NCI-H146 treated with DMSO at 0.1 percent for 48 hours (cell line): ENCODE measurements around the gene DNAJC11.
"Not testable (repeated sequence)": the region's sequence is repeated elsewhere in the genome, so short reads cannot be mapped to it uniquely, and the experiment has no call there.

Experiments
- DNase-seq: peaks from one replicate; lab custom pipeline; 2025; ENCODE audit not compliant: unreplicated experiment; lab: John Stamatoyannopoulos, UW

DNAJC11 gene

DNA sequence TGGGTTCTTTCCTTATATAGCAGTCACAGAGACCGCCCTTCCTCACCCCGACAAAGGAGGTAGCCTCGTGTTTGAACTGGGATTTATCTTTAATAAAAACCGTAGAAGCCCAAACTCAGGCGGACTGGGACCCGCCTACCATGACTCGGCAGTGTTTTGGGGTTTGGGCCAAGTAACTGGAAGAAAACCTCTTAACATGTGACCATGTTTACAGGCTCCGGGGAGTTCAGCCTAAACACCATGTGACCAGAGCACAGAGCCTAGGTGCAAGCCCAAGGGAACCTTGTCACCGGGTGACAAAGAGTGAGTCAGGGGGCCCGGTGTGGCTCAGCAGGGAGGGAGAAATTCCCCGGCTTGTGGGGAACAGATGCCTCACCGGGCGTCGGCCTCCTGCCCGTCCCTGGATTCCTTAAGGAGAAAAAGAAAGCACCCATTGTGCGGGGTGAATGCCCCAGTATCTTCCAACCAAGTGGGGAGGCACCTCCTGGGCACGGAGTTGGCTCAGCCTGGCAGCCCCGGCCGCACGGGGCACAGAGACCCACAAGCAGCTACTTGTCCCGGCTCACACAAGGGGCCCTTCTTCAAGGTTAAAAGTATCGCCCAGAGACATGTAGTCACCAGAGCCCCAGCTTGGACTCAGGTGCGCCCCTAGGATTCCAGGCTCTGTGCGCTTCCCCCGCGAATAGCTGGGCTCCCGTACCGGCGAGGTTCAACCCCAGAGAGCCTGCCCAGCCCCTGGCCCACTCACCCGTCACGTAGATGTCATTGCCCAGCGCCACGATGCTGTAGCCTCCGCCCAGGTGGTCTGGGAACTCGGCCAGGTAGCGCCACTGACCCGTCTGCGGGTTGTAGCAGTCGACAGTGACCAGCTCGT is 100.3 kb downstream of the DNAJC11 start:
- DNase-seq, result no peak

DNA sequence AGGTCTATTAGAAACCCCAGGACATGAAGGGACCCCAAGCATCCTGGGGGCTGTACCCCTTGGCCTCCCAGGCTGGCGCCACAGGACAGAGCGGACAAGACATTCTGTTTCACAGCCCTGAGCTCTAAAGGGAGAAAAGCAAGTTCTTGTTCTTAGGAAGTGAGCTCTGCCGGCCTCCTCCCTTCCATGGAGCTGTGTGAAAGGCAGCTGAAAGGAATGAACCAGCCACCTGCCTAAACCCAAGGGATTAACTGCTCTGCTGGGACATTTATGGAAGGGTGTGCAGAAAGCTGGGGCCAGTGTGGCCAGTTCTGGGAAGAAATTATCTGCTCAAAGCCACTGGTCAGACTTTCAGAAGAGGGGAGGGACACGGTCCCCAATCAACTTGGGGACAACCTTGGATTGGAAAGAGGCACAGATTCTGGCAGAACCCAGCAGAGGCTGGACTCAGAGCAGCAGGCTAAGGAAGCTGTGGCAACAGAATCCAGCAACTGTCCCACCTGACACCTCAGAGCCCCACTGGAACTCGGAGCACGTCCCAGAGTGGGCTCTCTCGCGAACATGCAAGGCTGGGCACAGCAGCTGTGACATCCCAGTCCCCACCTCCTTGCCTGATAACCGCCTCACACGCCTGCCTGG is 101.1 kb downstream of the DNAJC11 start:
- no peak for DNase-seq

DNA sequence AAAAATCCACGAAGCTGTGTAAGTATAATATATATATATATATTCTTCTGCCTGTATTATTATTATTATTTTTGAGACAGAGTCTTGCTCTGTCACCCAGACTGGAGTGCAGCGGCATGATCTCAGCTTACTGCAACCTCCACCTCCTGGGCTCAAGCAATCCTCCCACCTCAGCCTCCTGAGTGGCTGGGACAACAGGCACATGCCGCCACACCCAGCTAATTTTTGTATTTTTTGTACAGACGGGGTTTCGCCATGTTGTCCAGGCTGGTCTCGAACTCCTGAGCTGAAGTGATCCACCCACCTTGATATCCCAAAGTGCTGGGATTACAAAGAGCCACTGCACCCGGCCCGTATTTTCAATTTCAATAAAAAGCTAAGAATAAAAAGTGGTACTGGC is 101.6 kb downstream of the DNAJC11 start:
- DNase-seq, result not testable (repeated sequence)

DNA sequence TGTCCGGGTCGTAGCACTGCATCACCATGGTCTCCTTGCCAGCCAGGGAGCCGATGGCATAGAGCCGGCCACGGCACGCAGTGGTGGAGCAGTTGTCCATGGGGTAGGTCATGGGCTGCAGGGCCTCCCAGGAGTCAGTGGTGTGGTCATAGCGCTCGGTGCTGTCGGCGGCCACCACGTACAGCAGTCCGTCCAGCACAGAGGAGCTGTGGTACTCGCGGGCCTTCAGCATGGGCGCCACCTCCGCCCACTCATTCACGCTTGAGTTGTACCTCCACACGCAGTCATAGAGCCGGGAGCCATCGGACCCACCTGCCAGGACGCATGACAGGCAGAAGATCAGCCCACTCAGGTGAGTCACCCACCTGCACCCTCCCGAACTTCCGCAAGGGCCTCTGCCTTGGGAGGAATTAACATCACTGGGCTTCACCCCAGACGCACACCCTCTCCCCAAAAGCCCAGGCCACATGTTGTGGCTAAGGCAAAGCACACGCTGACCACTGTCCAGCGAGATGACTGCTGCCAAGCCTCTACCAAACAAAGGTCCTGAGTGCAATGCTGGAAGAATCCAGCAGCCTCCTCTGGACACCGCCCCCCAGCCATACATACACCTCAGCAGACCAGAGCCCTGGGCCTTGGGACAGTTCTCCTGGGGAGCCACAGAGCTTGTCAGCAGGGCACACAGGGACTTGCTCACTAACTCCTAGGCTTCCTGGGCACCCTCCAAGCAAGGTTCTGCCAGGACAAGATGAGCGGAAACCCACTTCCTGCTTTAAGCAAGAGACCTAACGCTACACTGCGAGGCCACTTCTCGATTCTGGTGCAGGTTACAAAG is 102.3 kb downstream of the DNAJC11 start:
- no peak for DNase-seq

DNA sequence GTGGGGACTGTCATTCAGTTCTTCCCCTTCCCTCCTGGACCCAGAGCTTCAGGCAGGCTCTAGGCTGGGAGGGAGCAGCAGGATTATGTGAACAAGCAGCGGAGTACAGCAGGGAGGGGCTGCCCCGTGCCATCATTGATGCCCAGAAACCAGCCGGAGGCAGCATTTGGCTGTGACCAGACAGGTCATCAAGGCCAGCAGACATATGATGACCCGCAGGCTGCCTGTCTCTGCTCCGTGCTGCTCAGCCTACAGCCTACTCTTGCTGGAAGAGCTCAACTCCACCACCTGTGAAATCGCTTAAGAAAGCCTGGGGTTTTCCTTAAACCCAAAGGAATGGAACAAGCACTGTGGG is 103.9 kb downstream of the DNAJC11 start:
- DNase-seq, result no peak

DNA sequence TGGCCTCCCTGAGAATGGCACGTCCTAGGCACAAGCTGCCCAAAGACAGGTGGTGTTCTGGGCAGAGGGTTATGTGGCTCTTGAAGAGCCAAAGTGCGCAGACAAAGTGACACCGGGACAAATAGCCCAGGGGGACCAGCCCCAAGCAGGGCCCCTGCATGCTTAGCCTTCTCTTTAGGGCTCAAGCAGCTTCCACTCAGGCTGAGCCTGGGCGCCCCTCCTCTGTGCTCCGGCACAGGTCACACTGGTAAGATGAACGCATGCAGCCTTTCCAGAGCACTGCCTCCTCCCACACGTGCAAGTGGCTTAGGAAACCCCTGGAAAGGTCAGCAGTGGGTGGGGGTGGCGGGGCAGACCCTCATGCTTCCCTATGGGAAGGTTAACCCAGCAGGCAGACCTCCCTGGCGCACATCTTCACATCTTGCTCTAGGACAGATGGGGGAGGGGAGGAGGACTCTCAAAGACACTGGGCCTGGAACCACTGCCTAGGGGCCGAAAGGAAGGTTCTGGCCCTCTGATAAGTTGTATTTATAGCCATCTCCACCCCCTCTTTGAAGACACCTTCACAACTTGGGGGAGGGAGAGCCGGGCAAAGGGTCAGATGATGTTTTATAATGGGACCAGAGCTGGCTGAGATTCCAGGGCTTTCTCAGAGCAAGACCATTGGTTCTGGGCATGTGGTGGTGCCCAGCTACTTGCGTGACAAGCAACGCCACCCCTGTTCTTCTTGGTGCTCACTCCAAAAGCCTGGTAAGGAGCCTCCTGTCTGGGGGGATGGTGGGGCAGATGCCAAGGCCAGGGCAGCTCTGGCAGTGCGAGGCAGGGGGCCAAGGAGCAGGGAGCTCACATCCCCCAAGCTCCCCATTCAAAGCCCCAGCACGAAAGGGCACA is 104.5 kb downstream of the DNAJC11 start:
- no peak for DNase-seq

DNA sequence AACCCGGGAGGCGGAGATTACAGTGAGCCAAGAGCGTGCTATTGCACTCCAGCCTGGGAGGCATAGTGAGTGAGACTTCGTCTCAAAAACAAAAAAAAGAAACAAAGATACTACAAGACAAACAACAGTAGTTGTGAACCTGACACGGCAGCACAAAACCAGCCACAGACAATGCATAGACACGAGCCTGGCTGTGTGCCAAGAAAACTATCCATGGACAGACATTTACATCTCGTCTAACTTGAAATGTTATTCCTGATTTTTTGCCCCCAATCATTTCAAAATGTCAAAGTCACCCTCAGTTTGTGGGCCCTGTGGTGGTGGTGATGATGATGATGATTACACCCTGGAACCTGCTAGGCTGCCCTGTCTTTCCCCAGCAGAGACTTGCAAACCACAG is 105.3 kb downstream of the DNAJC11 start:
- DNase-seq, result no peak

DNA sequence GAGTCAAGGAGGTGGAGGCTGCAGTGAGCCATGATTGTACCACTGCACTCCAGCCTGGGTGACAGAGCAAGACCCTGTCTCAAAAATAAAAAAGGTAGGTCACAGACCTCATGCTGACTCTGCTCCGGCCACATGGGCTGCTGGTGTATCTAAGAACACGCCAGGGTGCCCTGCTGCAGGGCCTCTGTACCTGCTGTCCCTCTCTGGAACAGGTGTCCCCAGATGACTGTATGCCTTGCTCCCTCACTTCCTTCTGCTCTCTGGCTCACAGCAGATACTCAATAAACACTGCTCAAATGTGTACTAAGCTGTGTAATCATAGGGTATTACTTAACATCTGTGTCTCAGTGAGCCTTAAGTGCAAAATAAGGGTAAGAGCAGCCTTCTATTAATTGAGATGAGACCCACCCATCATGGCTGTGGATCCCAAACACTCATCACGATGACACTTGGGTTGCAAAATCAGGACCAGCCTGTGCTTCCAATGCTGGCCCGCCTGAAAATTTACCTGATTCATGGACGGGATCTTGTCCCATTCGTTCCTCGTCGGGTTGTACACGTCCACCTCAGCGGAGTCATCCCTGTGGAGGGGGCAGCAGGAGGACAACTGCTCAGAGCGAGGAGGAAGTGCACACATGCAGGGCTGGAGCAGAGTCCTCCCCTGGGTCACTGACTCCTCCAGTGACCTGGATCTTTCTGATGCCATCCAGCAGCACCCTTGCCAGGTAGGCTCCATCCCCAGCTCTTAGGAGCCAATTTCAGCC is 106.5 kb downstream of the DNAJC11 start:
- DNase-seq, result no peak

DNA sequence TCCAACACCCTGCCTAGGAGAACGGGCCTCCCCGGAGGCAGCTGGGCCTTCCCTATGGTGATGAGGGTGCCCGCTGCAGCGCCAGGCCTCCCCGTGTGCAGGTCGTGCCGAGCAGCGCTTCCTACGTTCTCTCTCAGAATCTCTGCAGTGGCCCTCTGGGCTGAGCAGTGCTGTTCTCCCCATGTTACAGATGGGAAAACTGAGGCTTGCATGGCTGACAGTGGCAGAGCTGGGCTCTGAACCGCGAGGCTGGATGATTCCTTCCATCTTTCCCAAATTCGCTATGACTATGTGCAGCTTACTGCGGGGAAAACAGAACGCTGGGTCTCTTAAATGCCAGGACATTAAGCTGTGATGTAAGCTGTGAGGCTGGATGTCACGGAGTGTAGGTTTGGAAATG is 107.8 kb downstream of the DNAJC11 start:
- DNase-seq, result no peak

DNA sequence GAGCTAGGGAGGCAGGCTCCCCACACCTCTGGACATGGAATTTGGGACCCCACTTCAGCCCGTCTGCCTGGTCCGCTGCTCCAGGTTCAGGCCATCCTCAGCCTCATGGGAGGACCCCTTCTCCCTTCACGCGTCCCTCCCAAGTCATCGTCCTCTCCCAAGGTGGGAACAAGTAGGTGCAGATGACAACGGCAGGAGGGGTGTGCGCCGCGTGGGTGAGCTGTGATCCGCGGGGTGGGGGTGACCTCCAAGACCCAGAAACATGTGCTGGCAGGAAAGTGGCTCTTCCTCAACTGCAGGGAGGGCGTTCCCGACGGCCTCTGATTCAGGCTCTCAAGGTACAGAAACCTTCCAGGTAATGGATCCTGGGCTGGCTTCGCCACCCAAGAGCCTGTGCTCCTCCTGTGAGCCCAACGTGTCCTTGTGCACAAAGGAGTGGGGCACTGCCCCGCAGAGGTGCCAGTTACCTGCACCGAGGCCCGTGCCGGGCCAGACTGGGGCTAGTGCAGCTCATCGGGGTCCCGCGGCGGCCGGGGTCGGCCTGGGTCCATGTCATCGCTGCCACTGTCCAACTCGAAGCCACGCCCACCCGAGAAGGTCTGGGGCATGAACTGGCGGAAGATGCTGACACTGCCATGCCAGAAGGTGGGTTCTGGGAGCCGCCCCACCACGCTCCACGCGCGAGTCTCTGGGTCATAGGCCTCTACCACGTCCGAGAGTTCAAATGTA is 108.6 kb downstream of the DNAJC11 start:
- DNase-seq, result no peak

DNA sequence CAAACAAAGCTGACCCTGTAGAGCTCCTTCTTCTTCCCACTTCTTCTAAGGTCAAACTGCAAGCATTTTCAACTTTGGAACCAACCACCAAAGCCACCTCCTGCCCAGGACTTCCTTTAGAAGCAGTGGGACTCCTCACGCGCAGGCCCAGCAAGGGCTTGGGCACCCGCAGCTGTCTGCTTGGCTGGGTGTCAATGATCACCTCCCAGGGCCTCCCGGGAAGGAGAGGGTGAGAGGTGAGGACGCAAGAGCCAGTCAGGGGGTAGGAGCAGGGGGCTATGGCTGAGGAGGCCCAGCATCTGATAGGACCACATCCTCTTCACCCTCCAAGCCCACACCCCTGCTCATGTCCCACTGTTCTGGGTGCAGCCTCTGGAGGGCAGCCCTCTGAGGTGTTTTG is 109.2 kb downstream of the DNAJC11 start:
- no peak for DNase-seq

DNA sequence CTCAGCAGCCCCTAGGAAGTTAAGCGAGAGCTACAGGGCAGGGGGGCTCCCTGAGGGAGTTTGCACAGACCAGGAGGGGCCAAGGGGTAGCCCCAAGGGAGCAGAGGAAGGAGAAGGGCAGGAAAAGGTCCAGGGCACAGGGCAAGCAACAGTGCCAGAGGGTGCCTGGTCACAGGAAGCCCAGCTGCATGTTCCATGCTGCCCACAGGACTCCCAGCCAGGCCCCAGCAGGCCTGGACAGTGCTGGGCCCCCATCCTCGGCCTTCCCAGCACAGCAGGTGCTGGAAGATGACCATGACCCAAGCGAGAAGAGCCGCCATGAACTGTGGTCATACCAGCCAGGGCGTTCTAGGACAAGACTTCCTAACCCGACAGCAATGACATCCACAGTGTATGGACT is 110.0 kb downstream of the DNAJC11 start:
- DNase-seq, result no peak

DNA sequence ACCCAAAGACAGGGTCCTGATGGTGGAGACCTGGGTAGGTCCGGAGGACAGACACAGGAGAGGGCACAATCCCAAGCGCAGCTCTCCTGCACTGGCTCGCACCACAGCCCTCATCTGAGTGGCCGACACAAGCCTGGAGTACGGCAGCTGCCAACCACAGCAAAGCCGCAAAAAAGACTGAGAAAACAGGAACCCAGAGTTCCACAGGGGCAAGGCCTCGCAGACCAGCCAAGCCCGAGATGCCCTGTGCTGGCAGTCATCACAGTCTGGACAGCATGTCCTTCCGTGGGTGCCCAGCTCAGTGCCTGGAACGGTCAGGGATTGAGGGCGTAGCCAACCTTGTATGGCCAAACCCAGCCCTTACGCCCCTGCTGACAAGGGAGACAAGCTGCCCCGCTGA is 110.4 kb downstream of the DNAJC11 start:
- DNase-seq, result no peak

DNA sequence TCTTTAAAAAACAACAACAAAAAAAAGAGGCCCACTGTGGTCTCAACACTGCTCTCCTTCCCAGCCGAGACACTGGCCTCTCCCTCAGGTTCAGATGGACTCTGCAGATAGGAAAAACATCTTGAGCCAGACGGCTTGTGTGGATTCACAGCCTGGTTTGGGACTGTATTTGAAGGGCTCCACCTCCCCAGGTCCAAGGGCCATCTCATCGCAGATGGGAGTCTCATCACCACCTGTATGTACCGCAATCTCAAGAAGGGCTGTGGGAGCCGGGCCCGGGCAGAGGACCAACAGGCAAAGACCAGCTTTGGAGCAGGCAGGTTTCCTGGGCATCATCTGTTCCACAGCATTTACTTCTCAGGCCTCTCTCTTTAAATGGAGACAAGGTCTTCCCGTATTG is 111.6 kb downstream of the DNAJC11 start:
- DNase-seq, result no peak

DNA sequence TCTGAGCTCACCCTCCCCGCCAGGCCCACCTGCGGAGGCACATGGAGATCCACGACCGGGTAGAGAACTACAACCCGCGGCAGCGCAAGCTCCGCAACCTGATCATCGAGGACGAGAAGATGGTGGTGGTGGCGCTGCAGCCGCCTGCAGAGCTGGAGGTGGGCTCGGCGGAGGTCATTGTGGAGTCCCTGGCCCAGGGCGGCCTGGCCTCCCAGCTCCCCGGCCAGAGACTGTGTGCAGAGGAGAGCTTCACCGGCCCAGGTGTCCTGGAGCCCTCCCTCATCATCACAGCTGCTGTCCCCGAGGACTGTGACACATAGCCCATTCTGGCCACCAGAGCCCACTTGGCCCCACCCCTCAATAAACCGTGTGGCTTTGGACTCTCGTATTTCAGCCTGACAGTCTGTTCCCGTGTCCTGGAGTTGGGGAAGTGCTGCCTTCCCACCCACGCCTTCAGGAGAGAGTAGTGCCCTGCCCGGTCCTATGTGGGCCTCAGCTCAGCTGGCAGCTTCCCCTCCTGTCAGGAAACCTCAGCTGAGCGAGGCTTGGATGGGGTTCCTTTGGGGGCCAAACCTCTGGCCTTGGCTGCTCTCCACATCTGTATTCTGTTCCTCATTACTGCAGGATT is 112.6 kb downstream of the DNAJC11 start:
- no peak for DNase-seq

DNA sequence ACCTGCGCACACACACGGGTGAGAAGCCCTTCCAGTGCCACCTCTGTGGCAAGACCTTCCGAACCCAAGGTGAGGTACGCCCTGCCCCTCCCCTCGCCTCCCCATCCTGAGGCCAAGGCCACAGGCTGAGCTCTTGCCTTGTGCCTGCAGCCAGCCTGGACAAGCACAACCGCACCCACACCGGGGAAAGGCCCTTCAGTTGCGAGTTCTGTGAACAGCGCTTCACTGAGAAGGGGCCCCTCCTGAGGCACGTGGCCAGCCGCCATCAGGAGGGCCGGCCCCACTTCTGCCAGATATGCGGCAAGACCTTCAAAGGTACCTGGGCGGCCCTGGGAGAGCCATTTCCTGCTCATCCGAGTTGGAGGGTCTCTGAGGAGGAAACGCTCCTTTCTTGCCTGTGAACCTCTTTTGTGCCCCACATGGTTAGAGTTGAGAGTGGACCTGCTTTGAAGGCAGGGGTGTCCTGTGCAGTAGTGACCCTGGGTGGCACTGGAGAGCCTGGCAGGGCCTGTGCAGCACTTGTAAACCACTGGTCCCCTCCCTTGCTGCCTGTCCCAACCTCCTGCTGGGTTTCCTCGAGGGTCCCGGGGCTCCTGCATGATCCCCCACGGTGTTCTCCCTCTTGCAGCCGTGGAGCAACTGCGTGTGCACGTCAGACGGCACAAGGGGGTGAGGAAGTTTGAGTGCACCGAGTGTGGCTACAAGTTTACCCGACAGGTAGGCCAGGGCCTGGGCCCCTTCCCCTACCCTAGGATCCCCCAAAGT is 113.3 kb downstream of the DNAJC11 start:
- no peak for DNase-seq

DNA sequence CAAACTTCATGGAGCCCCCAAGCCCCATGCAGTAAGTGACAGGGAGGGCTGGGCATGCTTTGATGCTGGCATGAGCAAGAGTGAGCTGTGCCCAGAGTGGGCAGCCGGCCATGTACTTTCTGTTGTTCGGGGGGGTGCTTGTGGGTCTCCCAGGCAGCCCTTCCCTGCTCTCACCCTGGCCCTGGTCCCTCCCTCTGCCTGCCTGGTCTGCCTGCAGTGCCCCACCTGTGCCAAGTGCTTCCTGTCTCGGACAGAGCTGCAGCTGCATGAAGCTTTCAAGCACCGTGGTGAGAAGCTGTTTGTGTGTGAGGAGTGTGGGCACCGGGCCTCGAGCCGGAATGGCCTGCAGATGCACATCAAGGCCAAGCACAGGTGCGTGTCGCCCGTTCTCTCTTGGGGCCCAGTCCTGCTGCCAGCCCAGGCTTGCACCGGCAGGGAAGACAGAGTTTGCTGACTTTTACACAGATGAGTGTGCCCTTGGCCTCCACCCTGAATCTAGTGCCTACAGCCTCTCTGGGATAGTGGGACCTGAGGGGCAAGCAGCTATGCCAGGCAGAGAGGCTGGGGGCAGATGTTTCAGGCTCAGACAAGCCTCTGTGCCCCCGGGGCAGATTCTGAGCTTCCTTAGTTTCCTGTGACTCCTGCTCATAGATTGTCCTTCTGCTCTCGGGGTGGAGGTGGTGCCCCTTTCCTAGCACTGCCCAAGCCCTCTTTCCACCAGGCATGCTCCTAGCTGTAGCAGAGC is 114.2 kb downstream of the DNAJC11 start:
- DNase-seq, result no peak

DNA sequence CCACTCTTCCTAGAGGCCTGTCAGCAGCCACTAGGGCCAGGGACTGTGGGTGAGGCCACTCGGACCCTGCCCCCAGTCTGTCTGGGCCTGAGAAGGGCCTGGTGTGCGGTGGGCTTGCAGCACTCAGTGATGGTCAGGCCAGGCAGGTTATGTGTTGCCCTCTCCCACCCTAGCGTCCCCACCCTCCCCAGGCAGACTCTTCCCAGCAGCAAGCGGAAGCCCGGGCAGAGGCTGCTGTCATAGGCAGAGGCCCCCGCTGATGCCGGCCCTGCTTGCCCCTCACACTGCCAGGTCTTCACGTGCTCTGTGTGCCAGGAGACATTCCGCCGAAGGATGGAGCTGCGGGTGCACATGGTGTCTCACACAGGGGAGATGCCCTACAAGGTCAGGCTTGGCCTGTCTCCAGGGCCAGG is 115.2 kb downstream of the DNAJC11 start:
- DNase-seq, result no peak
